Esophagus squamous epithelium (tissue), 5 donors: ENCODE results near the gene ZRANB1. TPM values are rescaled to one million over a fixed set of nuclear protein-coding genes. Genes with fewer than 3 reads are reported as not detected.

Experiments used
- DNase-seq: peaks from one replicate; lab custom pipeline; 2025; lab: John Stamatoyannopoulos, UW
- H3K27ac ChIP-seq, 4 donors: fragments of 200-600 bp; sonication (generic); one replicate each; pipeline ENCODE4 v1.5.1; 2016 to 2019; ENCODE audit warnings: mild to moderate bottlenecking in 1 of 4
- H3K27me3 ChIP-seq, 4 donors: fragments of 200-600 bp; sonication (generic); 1 replicate in 3 of 4; 2 replicates in 1 of 4; pipeline versions ENCODE4 v1.5.1 to v1.6.0; 2017 to 2021; ENCODE audit warnings: antibody characterized with exemption in 1 of 4
- H3K36me3 ChIP-seq, 3 donors: fragments of 200-600 bp; sonication (generic); one replicate each; pipeline ENCODE4 v1.5.1; 2016 to 2019
- H3K4me1 ChIP-seq, 3 donors: fragments of 200-600 bp; sonication (generic); one replicate each; pipeline ENCODE4 v1.5.1; 2017 to 2019
- H3K4me3 ChIP-seq, 4 donors: fragments of 200-600 bp; sonication (generic); 1 replicate in 3 of 4; 2 replicates in 1 of 4; pipeline ENCODE4 v1.5.1; 2016 to 2019; ENCODE audit warnings: mild to moderate bottlenecking in 2 of 4, moderate library complexity in 1 of 4
- H3K9me3 ChIP-seq, 3 donors: fragments of 200-600 bp; sonication (generic); one replicate each; pipeline ENCODE4 v1.5.1; 2016 to 2019
- CTCF ChIP-seq, 6 experiments: fragments of 450-650 bp in 4 of 6; fragments of 200-600 bp in 2 of 6; sonication (generic) in 2 of 6; IDR thresholded peaks; one replicate each; pipeline ENCODE4 v1.5.1; 2016 to 2019; ENCODE audit warnings: antibody characterized with exemption in 6 of 6, mild to moderate bottlenecking in 4 of 6, moderate library complexity in 4 of 6
- POLR2A ChIP-seq, 4 donors: fragments of 450-650 bp; IDR thresholded peaks; one replicate each; pipeline ENCODE4 v1.6.1; 2017; ENCODE audit warnings: antibody characterized with exemption in 4 of 4, mild to moderate bottlenecking in 4 of 4, moderate library complexity in 3 of 4
- WGBS, 2 donors: methylation state at CpG; one replicate each; pipeline ENCODE4 v1.1.5; 2018; 5-methylcytosine and 5-hydroxymethylcytosine counted together
- intact Hi-C: fragments of 100-400 bp; cut with DNase I; formaldehyde crosslinking; loops from one replicate; pipeline ENCODE4 v1.15.0; 2022
- total RNA-seq, 4 donors: library from RNA; depleted of rRNA; stranded (reverse); fragments of >200 nt; gene quantifications; one replicate each; pipeline ENCODE4 v1.1.0, GENCODE V29; 2016
- donor health status: DM: yes; HTN: yes; CAD: no.

Gene ZRANB1
- total RNA-seq, 4 donors from 2014 or later, result 11.7 to 25.2 (median 17.4) TPM

- peaks cover 0 to 60% (median 7%) of the 10 kb centered on the region in 3 donors for H3K36me3 ChIP-seq
- 94 to 97% methylated on average over 3 of the region's 3 CpGs for WGBS, 2 donors
Measured at GRCh38 chr10:124977161-124977560, 35.2 kb downstream of the ZRANB1 start.

GRCh38 chr10:124977648-124978375 is 35.9 kb downstream of the ZRANB1 start:
- Histone ChIP-seq H3K9me3 (no peaks in the 10 kb centered on the region), H3K27me3 (no peaks in the 10 kb centered on the region), H3K36me3 (peaks cover 0 to 62% (median 7%) of the 10 kb centered on the region in 3 donors), H3K27ac (no peak overlapping the region), H3K4me3 (no peak overlapping the region), H3K4me1 (peaks cover 0 to 4% (median 0%) of the 10 kb centered on the region in 3 donors)
- WGBS, 2 donors, result 79 to 80% methylated on average over 4 of the region's 4 CpGs
- DNase-seq, result no peak
- intact Hi-C loops, result no loop called here
- TF ChIP-seq CTCF (IDR thresholded peaks at IDR 0.05), result no peak
- no peak for TF ChIP-seq POLR2A (IDR thresholded peaks at IDR 0.05)

More at GRCh38 chr10:124977161-124977560, 35.2 kb downstream of the ZRANB1 start:
- no peak for DNase-seq
- Histone ChIP-seq H3K4me1 (peaks cover 0 to 4% (median 0%) of the 10 kb centered on the region in 3 donors), H3K4me3 (no peak overlapping the region), H3K27me3 (no peaks in the 10 kb centered on the region), H3K27ac (no peak overlapping the region), H3K9me3 (no peaks in the 10 kb centered on the region)
- TF ChIP-seq CTCF (IDR thresholded peaks at IDR 0.05) (no peak), POLR2A (IDR thresholded peaks at IDR 0.05) (no peak)
- intact Hi-C loops, result no loop called here

- H3K4me3 ChIP-seq, result no peak overlapping the region
- no peak overlapping the region for H3K27ac ChIP-seq
- TF ChIP-seq POLR2A (IDR thresholded peaks at IDR 0.05) (no peak), CTCF (IDR thresholded peaks at IDR 0.05) (no peak)
- no peaks in the 10 kb centered on the region for H3K9me3 ChIP-seq
- WGBS, 2 donors, result 84 to 86% methylated on average over 5 of the region's 5 CpGs
- H3K36me3 ChIP-seq, result peaks cover 0 to 62% (median 9%) of the 10 kb centered on the region in 3 donors
- intact Hi-C loops, result no loop called here
- H3K4me1 ChIP-seq, result peaks cover 0 to 4% (median 0%) of the 10 kb centered on the region in 3 donors
- no peaks in the 10 kb centered on the region for H3K27me3 ChIP-seq
- no peak for DNase-seq
Measured at GRCh38 chr10:124978376-124978725, 36.4 kb downstream of the ZRANB1 start.

GRCh38 chr10:124983321-124983720 is 41.4 kb downstream of the ZRANB1 start:
- no peak for DNase-seq
- H3K36me3 ChIP-seq, result peaks cover 0 to 75% (median 23%) of the 10 kb centered on the region in 3 donors
- no peak overlapping the region for H3K4me3 ChIP-seq
- no peaks in the 10 kb centered on the region for H3K4me1 ChIP-seq
- no peak overlapping the region for H3K27ac ChIP-seq
- 53 to 65% methylated on average over 6 of the region's 6 CpGs for WGBS, 2 donors
- H3K9me3 ChIP-seq, result no peaks in the 10 kb centered on the region
- intact Hi-C loops, result no loop called here
- H3K27me3 ChIP-seq, result no peaks in the 10 kb centered on the region
- TF ChIP-seq CTCF (IDR thresholded peaks at IDR 0.05), result no peak
- TF ChIP-seq POLR2A (IDR thresholded peaks at IDR 0.05), result no peak

- H3K4me1 ChIP-seq, result peaks cover 0 to under 1% (median 0%) of the 10 kb centered on the region in 3 donors
- H3K27ac ChIP-seq, result no peak overlapping the region
- TF ChIP-seq POLR2A (IDR thresholded peaks at IDR 0.05) (no peak), CTCF (IDR thresholded peaks at IDR 0.05) (no peak)
- H3K36me3 ChIP-seq, result peaks cover under 1 to 81% (median 23%) of the 10 kb centered on the region in 3 donors
- intact Hi-C loops, result no loop called here
- H3K27me3 ChIP-seq, result no peaks in the 10 kb centered on the region
- WGBS, 2 donors, result 89 to 93% methylated on average over 1 of the region's 1 CpG
- no peak for DNase-seq
- no peaks in the 10 kb centered on the region for H3K9me3 ChIP-seq
- H3K4me3 ChIP-seq, result no peak overlapping the region
Measured at GRCh38 chr10:124984376-124984775, 42.5 kb downstream of the ZRANB1 start.
